ENCODE data around the gene IMP4.

IMP4 gene

GRCh38 chr2:130357864-130358263, 15.2 kb downstream of the IMP4 start:
- no peak for DNase-seq (ENCODE audit: low read depth)

- DNase-seq (ENCODE audit: low read depth): no peak
These were observed 16.0 kb downstream of the IMP4 start for GRCh38 chr2:130358420-130359350.

GRCh38 chr2:130359466-130359865, 16.8 kb downstream of the IMP4 start:
- DNase-seq (ENCODE audit: low read depth): no peak

- no peak for DNase-seq (ENCODE audit: low read depth)
These were observed 20.8 kb downstream of the IMP4 start for GRCh38 chr2:130363479-130363878.

GRCh38 chr2:130365075-130365474, 22.4 kb downstream of the IMP4 start:
- DNase-seq (ENCODE audit: low read depth): no peak

- DNase-seq (ENCODE audit: low read depth): no peak
These were observed 23.3 kb downstream of the IMP4 start for GRCh38 chr2:130365963-130366362.

GRCh38 chr2:130366720-130367119, 24.0 kb downstream of the IMP4 start:
- DNase-seq (ENCODE audit: low read depth): no peak

GRCh38 chr2:130368786-130369185, 26.1 kb downstream of the IMP4 start:
- no peak for DNase-seq (ENCODE audit: low read depth)

- no peak for DNase-seq (ENCODE audit: low read depth)
These were observed 26.7 kb downstream of the IMP4 start for GRCh38 chr2:130369311-130369964.

GRCh38 chr2:130369965-130370341, 27.3 kb downstream of the IMP4 start:
- DNase-seq (ENCODE audit: low read depth): no peak

GRCh38 chr2:130370490-130370889, 27.8 kb downstream of the IMP4 start:
- DNase-seq (ENCODE audit: low read depth): no peak

- DNase-seq (ENCODE audit: low read depth): no peak
These were observed 29.0 kb downstream of the IMP4 start for GRCh38 chr2:130371723-130372054.

- DNase-seq (ENCODE audit: low read depth): peak; percentile 66
These were observed 29.5 kb downstream of the IMP4 start for GRCh38 chr2:130372055-130372832.

- no peak for DNase-seq (ENCODE audit: low read depth)
These were observed 30.4 kb downstream of the IMP4 start for GRCh38 chr2:130372833-130373807.

GRCh38 chr2:130373808-130374365, 31.2 kb downstream of the IMP4 start:
- no peak for DNase-seq (ENCODE audit: low read depth)

GRCh38 chr2:130374587-130375290, 32.0 kb downstream of the IMP4 start:
- DNase-seq (ENCODE audit: low read depth): no peak

GRCh38 chr2:130375291-130376266, 32.9 kb downstream of the IMP4 start:
- DNase-seq (ENCODE audit: low read depth): no peak

GRCh38 chr2:130376433-130377293, 34.0 kb downstream of the IMP4 start:
- DNase-seq (ENCODE audit: low read depth): no peak

Data from activated T-cell treated with anti-CD3 and anti-CD28 coated beads for 24 hours (primary cell).